Measurements from ENCODE around the gene CHMP6.
A peak's percentile ranks its signal among the peaks of the same experiment; 100 is the strongest.

The CHMP6 gene

DNA sequence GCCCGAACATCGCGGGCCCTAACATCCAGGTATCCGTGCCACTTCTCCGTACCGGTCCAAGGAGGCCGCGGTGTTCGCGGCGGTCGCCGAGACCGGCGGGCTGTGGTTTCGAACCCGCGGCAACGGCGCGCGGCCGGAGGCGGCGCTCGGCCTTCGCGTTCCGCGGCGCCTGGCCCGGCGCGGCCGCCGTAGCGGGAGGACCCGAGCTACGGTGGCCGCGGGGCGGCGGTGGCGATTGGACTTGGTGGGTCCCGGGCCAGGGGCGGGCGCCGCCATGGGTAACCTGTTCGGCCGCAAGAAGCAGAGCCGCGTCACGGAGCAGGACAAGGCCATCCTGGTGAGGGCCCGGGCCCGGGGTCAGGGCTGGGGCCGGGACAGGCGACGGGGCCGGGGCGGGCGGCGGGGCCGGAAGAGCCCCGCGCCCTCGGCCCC is at the start of gene CHMP6:
CHMP6 (plus strand) TSS at position 197 of the 432 bp plus-strand sequence; CDS start at position 275, 78 bp downstream.
- DNase-seq = peak; percentile 65 to 74

DNA sequence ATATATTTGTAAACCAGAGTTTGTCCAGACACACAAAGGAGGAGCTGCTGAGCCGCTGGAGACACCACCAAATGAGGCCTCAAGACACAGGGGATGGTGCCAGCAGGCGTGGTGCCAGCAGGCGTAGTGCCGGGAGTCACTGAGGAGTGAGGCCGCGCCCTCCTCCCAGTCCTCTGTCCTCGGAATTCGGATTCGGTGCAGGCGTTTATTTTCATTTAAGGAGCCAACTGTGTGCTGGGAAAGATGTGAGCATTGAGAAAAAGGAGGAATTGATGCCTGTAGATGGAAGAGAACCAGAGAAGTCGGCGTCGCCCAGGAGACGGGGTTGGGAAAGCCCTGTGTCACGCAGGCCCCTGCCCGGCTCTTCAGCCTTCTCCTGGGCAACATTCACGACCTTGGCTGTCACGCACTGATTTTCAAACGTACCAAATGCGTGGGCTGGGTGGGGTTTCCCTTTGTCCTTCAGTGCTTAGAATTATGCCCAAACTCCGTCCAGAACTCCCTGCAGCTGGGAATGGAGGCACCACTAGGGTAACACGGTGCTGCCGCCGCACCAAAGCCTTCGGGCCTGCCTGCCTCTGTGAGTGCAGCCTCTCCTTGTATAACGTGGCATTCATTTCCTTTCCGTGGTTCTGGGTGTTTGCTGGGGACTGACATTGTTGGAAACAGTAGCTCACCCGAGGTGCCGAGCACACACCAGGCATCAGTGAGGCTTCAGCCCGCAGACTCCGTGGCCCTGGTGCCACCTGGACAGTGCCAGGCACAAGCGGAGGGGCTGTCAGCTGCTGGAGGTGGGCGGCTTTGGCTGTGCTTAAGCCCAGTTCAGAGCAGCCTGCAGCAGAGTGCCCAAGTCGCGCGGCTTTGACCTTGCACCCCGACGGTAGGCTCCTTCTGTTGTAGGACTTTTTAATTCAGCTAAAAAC is 49.0 kb upstream of the CHMP6 start:
- DNase-seq = no peak

DNA sequence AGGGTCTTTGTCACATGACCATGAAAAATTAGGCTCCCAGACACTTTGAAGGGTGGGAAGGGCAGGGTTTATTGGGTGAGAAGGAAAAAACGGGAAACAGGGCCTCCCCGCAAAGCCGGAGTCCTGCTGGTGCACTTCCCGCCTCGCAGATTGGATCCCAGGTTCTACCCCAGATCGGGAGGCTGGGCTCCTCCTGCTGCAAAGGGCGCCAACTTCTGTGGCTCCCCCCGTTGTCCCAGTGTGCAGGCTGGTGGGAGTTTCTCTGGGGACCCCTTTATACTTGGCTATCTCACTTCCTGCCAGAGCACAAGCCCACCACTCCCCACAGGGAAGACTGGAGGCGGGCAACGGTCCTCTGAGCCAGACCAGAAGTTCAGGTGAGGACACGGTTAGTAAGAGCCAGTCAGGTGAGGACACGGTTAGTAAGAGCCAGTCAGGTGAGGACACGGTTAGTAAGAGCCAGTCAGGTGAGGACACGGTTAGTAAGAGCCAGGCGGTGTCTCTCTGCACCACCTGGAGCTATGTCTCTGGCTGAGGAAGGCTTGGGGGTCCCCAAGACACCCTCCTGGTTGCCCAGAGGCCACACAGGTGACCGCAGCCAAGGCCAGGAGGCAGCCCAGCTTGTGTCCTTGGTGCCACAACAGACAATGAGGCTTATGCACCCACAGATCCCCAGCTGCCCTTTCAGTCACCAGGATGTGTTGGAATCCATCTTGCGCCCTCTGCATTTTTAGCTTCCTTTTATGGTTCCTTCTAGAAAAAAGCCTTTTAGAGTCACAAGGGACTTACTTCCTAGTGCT is 48.1 kb upstream of the CHMP6 start:
- DNase-seq = no peak

DNA sequence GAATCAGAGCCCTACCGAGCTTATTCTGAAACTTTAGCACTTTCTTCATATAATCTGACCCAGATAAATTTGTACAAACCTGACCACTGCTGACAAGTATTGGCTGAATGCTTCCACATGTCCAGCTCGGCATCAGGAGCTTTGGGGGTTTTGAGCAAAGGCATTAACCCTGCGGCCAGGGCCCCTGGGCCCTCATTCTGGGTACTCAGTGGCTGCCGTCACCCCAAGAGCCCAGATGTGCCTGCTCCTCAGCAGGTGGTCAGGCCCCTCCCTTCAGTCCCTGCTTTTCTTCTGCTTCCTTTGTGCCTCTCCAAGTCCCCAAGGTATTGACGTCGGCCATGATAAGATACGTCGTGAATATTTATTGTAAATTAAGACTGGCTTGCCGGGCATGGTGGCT is 47.3 kb upstream of the CHMP6 start:
- DNase-seq = no peak

DNA sequence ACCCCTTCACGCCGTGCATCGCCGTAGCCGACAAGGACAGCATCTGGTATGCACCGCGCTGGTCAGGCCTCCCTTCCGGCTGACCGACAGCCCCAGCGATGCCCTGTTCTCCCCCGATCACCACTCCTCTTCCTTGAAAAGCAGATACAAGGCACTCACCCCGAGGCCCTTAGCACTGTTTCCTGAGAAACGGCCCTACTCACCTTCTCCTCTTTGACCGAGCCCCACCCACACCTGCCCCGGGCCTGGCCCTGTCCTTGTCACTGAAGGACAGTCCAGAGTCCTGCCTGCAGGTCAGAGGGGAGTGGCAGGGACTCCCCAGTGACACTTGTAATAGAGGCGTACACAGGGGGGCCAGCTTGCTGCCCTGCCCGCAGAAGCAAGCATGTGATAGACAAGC is 45.9 kb upstream of the CHMP6 start:
- DNase-seq = no peak

DNA sequence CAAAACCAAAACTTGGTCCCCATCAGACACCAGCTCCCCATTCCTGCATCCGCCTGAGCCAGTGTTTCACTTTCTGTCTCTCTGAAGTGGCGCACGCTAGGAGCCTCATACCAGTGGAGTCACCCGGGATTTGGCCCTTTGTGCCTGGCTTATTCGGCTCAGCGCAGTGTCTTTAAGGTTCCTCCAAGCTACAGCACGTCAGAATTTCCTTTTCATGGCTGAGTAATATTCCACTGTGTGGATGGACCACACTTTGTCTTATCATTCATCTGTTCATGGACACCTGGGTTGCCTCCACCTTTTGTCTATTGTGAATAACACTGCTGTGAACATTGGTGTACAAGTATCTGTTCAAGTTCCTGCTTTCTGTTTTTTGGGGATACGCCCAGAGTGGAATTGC is 45.2 kb upstream of the CHMP6 start:
- no peak for DNase-seq

DNA sequence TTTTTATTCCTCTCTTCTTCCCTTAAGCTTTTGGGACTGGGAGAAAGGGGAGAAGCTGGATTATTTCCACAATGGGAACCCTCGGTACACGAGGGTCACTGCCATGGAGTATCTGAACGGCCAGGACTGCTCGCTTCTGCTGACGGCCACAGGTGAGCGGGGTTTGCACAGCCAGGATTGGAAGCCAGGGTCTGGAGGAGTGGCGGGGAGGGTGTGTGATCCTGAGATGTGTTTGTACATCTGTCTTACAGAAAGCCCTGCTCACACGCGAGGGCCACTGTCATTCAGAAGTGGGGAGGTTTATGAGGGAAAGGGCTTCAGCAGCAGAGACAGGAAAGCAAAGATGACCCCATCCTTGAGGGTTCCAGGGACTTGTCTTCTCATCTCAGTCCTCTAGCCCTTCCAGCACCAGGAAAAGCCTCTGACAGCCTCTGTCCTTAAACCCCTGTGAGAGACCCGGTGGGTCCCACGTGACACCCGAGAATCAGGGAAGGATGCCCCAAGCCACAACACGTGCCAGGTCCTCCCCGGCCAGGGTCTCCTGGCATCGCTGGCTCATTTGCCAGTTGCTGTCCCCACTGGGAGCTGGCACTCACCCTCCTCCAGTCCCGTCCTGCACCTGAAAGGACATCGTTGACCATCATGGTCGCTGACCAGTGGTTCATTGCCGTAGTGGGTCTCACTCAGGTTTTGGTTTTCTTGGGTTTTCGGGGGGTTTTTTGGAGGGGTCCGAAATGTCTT is 44.3 kb upstream of the CHMP6 start:
- no peak for DNase-seq

DNA sequence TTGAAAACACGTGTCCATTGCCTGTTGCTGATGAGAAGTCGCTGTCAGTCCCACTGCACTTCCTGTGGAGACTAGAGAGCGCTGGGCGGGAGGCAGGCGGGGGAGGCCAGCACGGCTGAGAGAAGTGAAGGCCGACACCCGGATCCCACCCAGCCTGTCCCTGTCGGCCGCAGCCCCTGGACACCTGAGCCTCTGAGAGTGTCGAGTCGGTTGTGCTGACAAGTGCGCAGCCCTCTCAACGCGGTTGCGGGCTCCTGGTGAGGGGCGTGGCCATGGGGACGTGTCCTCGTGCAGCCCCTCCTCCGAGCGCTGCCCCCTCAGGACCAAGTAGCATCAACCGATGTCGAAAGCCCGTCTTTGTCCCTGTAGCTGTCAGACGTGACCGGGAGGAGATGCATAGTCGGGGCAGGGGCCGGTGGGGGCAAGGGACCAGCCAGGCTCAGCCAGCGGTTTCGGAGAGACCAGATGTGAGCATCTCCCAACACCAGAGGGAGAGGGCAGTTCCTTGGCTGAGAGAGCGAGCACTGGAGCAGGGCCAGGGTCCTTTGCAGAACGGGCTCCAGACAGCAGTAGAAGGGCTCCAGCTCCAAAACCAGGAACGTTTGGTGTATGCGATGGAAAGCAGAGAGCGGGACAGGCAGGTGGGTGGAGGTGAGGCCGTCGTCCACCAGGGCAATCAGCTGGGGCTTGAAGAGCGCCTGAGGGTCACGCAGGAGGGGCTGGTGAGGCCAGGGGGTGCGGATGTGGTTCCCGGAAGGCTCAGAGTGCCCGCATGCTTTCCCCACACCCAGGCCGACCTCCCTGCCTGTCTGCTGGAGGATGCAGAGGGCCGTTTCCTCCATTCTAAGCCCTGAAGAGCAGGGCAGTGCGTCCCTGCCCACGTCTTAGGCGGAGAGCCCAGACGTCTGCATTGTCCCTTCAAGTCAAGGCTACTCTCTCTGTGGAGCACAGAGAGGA is 43.3 kb upstream of the CHMP6 start:
- no peak for DNase-seq

DNA sequence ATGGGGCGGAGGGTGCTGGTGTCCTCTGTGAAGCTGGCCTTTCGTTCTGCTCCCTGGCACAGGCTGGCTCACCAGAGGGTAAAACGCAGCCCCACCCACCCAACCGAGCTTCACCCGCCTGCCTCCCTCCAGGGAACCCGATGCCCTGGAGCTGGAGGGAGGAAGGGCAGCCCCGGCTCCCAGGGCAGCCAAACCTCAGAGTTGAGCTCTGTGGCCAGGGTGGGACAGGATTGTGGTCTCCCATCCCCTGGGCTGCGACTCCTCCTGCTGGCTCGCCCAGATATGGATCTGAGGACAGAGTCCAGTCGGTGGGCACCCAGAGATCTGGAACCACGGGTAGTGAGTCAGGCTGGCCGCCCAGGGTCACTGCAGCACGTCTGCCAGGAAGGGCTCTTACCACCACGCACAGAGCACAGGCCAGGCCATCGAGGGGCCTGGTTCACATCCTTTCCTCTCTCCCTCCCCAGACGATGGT is 42.6 kb upstream of the CHMP6 start:
- DNase-seq = no peak

DNA sequence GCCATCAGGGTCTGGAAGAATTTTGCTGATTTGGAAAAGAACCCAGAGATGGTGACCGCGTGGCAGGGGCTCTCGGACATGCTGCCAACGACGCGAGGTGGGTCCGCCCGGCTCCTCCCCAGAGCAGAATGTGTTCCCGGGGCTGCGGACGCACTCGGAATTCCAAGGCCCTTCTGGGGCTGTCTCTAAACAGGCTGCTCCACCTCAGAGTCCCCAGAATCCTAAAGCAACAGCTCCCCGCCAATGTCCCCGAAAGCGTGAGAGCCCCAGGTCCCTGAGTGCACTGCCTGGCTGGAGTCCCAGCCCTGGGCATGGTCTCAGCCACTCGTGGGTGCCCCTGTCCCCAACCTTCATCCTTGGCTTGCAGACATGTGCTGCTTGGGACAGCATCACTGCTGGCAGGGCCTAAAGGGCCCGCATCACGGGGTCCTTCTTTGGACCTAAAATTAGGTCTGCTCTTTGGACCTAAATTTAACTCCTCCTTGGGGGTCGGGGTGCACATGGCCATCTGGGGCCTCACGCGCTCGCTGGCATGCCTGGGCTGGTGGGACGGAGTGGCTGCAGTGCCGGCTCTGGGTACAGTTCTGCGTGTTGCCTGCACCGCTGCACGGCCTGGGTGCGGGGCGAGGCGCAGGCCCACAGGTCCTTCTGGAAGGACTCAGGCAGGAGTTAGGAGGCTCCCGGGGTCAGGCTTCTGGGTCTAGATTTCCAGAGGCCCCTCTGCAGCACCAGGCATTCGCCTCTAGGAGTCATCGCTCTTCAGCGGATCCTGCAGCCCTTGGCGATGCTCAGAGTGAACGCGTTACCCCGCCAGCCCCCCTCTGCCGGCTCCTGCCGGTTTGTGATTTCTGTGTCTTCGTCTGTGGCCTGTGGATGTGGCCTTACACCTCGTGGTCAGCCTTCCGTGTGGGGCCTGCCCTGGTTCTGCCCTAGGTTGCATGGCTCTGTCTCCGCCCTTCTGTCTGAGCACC is 41.9 kb upstream of the CHMP6 start:
- DNase-seq = no peak

DNA sequence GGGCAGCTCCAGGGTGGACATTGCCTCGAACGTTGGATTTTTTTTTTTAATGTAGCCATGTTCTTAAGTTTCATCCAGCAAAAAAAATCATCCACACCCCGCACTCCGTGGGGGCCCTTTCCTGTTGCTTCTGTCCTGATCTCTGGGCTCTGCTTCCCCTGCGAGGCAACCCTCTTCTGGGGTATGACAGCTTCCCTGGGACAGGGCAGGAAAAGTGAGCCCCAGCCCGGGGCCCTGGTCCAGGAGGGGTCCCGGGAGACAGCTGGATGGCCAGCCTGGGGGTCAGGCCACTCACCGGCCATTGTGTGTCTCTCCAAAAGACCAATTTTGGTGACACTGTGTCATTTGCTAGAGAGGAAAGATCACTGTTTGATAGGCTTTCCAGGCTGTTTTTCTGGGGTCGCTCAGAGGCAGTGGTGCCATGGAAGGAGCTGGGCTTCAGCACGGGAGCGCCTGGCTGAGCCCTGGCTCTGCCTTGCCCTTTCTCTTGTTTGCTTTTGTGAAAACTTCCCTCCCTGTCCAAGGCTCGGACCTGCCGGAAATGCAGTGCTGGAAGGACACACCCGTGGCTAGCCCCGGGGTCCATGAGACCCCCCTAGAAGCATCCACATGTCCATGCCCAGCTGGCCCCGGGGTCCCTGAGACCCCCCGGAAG is 41.0 kb upstream of the CHMP6 start:
- no peak for DNase-seq

DNA sequence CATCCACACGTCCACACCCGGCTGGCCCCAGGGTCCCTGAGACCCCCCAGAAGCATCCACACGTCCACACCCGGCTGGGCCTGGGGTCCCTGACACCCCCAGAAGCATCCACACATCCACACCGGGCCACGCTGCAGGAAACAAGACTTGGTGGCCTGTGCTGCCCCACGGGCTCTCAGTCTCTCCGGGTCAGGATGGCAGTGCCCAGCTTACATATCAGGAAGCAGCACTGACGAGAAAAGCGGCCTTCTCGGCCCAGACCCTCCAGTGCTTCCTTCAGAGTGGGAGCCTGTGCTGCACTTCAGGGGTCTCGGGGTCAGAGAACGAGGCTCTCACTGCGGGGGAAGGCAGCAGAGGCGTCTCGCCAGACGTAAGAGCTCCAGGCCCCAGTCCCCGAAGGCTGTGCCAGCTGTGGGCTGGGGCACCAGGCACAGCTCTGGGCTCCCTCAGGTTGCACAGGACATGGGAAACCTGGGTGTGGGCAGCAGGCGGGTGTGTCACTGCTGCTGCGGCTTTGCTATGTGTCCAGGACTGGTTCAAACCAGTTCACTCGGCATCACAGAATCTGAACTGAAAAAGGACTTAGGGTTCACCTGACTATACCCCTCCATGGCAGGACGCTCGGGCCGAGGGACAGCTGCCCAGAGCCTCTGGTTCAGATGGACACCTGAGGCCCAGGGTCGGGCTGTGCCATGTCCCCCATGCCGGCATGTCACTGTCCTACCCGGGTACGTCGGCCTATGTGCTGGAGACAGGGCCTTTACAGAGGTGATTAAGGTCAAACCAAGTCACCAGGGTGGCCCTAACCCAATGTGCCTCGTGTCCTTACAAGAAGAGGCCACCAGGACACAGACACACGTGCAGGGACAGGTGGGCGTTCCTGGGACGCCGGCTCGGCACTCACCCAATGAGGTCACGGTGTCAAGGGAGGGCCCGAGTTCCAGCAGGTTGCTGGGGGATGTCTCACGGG is 40.2 kb upstream of the CHMP6 start:
- no peak for DNase-seq

DNA sequence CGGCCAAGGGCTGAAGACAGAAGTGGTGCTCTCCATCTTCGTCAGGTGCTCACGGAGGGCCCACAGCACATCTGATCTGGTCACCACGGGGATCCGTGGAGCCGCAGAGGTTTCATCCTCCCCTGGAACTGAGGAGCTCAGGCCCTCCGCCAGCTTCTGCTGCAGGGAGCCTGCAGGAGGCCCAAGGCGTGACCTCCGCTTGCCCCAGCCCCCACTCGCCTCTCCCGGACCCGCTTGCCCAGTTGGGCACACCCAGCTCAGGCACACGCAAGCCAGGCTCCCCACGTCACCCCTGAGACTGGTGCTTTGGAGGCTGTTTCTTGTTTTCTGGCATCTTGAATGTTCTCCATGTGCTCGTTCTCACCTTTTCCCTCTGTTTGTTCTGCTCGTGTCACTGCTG is 39.4 kb upstream of the CHMP6 start:
- no peak for DNase-seq

DNA sequence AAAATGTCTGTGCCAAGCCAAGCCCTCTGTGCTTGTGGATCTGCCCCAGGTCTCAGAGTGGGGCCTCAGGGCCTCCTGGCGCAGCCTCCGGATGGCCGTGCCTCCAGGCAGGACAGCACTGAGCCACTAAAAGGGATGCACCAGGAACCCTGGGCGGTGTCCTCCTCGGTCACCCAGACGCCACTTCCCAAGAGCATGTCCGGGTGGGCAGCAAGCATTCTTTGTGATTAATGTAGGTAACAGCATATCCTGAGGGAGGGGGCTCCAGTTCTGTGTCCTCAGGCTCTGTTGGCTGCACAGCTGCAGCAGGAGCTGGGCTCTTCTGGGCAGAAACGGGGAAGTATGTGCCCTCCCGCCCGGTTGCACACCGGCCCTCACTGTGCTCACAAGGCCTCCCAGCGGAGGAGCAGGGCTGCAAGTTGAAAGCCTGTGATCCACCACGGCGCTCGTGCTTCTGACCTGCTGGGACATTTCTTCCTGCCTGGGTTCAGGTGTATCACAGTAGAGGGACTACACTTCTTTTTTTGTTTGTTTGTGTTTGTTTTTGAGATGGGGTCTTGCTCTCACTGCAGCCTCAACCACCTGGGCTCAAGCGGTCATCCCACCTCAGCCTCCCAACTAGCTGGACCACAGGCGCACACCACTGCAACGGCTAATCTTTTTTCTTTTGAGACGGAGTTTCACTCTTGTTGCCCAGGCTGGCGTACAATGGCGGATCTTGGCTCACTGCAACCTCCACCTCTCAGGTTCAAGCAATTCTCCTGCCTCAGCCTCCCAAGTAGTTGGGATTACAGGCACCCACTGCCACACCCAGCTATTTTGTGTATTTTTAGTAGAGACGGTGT is 37.9 kb upstream of the CHMP6 start:
- DNase-seq = no peak

DNA sequence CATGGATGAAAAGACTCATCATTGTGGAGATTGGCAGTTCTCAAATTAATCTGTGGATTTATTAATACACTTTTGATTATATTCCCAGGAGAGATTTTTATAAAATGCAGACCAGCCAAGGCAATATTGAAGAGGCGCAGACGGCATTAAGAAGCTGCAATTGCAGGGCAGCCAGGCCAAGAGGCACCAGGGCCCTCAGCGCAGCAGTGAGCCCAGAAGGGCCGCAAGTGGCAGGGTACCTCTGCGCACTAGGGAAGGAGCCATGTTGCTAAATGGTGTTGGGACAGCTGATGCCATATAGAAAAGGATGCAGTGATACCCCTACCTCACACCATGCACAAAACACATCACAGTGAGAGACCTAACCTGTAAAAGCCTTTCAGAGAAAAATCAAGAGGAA is 36.6 kb upstream of the CHMP6 start:
- no peak for DNase-seq

DNA sequence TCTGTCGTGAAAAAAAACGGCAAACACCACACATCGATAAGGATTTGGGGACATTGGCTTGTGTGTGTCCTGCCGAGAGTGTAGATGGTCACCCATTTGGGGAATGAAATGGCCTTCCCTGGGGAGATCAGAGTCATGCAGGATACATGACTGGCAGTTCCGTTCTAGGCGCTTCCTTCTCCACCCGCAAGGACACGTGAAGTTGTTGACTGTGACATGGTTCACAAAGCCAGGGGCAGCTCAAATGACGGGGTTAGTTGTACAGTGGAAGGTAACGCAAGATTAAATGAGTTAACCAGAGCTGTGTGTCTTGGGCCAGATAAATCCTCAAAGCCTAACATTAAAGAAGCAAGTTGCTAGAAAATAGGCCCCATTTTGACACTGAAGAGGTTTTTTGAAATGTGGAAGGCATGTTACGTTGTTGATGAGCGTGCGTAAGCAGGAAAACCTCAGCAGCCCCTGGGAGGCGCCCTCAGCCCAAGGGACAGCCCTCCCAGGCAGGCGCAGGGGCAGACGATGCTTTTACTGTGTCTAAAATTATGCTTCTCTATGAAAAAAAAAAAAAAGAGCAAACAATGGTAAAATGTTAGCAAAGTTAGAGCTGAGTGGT is 35.9 kb upstream of the CHMP6 start:
- no peak for DNase-seq
